C1 segment of cervical spinal cord (tissue), 14 donors: Measurements from ENCODE around the gene OR51I2.

Source experiments
- DNase-seq, 14 donors: peaks; one replicate each; lab custom pipeline; 2025; lab: John Stamatoyannopoulos, UW

Gene OR51I2

DNA sequence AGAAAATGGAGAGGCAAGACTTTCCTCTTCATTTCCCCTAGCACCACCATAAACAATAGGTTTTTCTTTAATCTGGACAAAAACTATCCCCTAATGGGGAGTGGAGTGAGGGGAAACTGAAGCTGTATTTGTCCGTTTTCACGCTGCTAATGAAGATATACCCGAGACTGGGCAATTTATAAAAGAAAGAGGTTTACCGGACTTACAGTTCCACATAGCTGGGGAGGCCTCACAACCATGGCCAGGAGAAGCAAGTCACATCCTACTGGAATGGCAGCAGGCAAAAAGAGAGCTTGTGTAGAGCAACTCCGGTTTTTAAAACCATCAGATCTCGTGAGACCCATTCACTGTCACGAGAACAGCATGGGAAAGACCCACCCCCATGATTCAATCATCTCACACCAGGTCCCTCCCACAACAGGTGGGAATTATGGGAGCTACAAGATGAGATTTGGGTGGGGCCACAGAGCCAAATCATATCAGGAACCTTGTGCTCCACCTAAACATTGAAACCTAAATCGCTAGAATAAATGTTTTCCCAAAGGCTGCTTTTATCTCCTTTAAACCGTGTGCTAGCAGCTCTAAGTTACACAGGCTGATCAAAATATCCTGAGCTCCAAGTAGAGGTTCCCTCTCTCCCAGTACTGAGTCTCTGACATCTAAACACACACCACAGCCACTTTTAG is 56.4 kb downstream of the OR51I2 start:
- DNase-seq: no peak
